Measurements from ENCODE around the gene EXO5.
"Not testable (repeated sequence)": the region's sequence is repeated elsewhere in the genome, so short reads cannot be mapped to it uniquely, and the experiment has no call there.

Gene EXO5

GRCh38 chr1:40554807-40555206, 46.2 kb downstream of the EXO5 start:
- not testable (repeated sequence) for FAIRE-seq

GRCh38 chr1:40556121-40556520, 47.6 kb downstream of the EXO5 start:
- FAIRE-seq: no peak

- not testable (repeated sequence) for FAIRE-seq
These were observed 49.7 kb downstream of the EXO5 start for GRCh38 chr1:40558241-40558640.

DNA sequence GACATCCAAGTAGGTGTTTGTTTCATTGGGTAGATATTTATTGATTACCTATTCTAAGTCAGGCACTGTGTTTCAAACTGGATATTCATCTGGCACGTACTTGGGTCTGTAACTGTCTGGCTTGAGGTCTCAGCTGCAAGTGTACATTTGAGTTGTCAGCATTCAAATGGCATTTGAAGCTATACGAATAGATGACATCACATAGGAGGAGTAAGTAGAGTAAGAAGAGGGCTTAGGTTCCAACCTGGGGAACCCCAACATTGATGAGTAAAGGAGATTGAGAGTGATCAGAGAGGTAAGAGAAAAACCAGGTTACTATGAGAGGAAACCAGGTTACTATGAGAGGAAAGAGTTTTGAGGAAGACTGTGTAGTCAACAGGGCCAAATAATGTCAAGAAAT, 53.6 kb downstream of the EXO5 start:
- no peak for FAIRE-seq

GRCh38 chr1:40563266-40563665, 54.7 kb downstream of the EXO5 start:
- FAIRE-seq: no peak

- no peak for FAIRE-seq
These were observed 55.9 kb downstream of the EXO5 start for GRCh38 chr1:40564506-40564905.

DNA sequence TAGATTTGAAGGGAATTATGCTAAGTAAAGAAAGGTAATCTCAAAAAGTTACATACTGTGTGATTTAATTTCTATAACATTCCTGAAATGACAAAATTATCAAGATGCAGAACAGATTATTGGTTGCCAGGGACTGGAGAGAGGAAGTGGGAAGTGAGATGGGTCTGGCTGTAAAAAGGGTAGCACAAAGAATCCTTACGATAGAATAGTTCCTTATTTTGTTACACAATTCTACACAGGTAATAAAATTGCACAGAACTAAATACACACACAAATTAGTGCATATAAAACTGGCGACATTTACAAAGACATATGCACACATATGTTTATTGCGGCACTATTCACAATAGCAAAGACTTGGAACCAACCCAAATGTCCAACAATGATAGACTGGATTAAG, 56.3 kb downstream of the EXO5 start:
- no peak for FAIRE-seq
